Trophoblast cell (in vitro differentiated cells and primary cell): ENCODE data around the gene PDK3.

ENCODE experiments used
- DNase-seq, 2 donors: peaks; one replicate each; pipeline ENCODE4 v3.0.0-alpha.2; 2016
- H2AFZ ChIP-seq: 2 replicates; pipeline ENCODE4 v1.6.1; 2013; ENCODE audit warnings: low read length, moderate library complexity, mild to moderate bottlenecking; ENCODE audit not compliant: insufficient read depth, poor library complexity
- H2AK5ac ChIP-seq: 2 replicates; pipeline ENCODE4 v1.6.1; 2013; ENCODE audit warnings: mild to moderate bottlenecking, low read length
- H2BK120ac ChIP-seq: 2 replicates; pipeline ENCODE4 v1.6.1; 2013; ENCODE audit warnings: low read length, mild to moderate bottlenecking, moderate library complexity; ENCODE audit not compliant: insufficient read depth, poor library complexity
- H2BK12ac ChIP-seq: 2 replicates; pipeline ENCODE4 v1.6.1; 2013; ENCODE audit warnings: mild to moderate bottlenecking, low read length, moderate library complexity
- H2BK5ac ChIP-seq: 2 replicates; pipeline ENCODE4 v1.6.1; 2013; ENCODE audit warnings: low read length, low read depth, moderate library complexity, mild to moderate bottlenecking; ENCODE audit not compliant: poor library complexity
- H3K14ac ChIP-seq: 2 replicates; pipeline ENCODE4 v1.6.1; 2013; ENCODE audit warnings: mild to moderate bottlenecking, low read length
- H3K18ac ChIP-seq: 2 replicates; pipeline ENCODE4 v1.6.1; 2013; ENCODE audit warnings: mild to moderate bottlenecking, low read length
- H3K23ac ChIP-seq: 2 replicates; pipeline ENCODE4 v1.6.1; 2013; ENCODE audit warnings: low read length
- H3K27ac ChIP-seq: 2 replicates; pipeline ENCODE4 v1.5.1; 2013; ENCODE audit warnings: low read depth, mild to moderate bottlenecking, inconsistent platforms, low read length, moderate library complexity
- H3K27me3 ChIP-seq: 2 replicates; pipeline ENCODE4 v1.6.1; 2013; ENCODE audit warnings: inconsistent platforms, mild to moderate bottlenecking, low read length, moderate library complexity; ENCODE audit not compliant: insufficient read depth
- H3K36me3 ChIP-seq, 2 experiments: 1 replicate in 1 of 2; 2 replicates in 1 of 2; pipeline ENCODE4 v1.6.1; 2013; ENCODE audit warnings: low read length in 2 of 2, mild to moderate bottlenecking in 2 of 2, moderate library complexity in 1 of 2; ENCODE audit not compliant: insufficient read depth in 2 of 2, control insufficient read depth in 1 of 2
- H3K4ac ChIP-seq: 2 replicates; pipeline ENCODE4 v1.6.1; 2013; ENCODE audit warnings: low read depth, mild to moderate bottlenecking, low read length, moderate library complexity
- H3K4me1 ChIP-seq, 2 experiments: 1 replicate in 1 of 2; 2 replicates in 1 of 2; pipeline ENCODE4 v1.6.1; 2013; ENCODE audit warnings: low read length in 2 of 2, mild to moderate bottlenecking in 2 of 2, moderate library complexity in 1 of 2; ENCODE audit not compliant: insufficient read depth in 2 of 2, control insufficient read depth in 1 of 2
- H3K4me2 ChIP-seq: 2 replicates; pipeline ENCODE4 v1.6.1; 2013; ENCODE audit warnings: inconsistent platforms, mild to moderate bottlenecking, low read length, moderate library complexity
- H3K4me3 ChIP-seq: 2 replicates; pipeline ENCODE4 v1.5.1; 2013; ENCODE audit warnings: mild to moderate bottlenecking, low read depth, low read length, inconsistent platforms
- H3K79me1 ChIP-seq: one replicate; pipeline ENCODE4 v1.6.1; 2013; ENCODE audit warnings: low read length
- H3K79me2 ChIP-seq: 2 replicates; pipeline ENCODE4 v1.6.1; 2013; ENCODE audit warnings: low read length, mild to moderate bottlenecking; ENCODE audit not compliant: control insufficient read depth, insufficient read depth, poor library complexity
- H3K9ac ChIP-seq: 2 replicates; pipeline ENCODE4 v1.6.1; 2013; ENCODE audit warnings: mild to moderate bottlenecking, low read length
- H3K9me3 ChIP-seq: 2 replicates; pipeline ENCODE4 v1.6.1; 2013; ENCODE audit warnings: low read depth, mild to moderate bottlenecking, control low read depth, inconsistent platforms, low read length; ENCODE audit not compliant: insufficient read depth
- H4K12ac ChIP-seq: 2 replicates; pipeline ENCODE4 v1.6.1; 2013; ENCODE audit warnings: low read depth, mild to moderate bottlenecking, low read length, moderate library complexity
- H4K8ac ChIP-seq: 2 replicates; pipeline ENCODE4 v1.6.1; 2013; ENCODE audit warnings: low read depth, mild to moderate bottlenecking, low read length, moderate library complexity
- H4K91ac ChIP-seq: one replicate; pipeline ENCODE4 v1.6.1; 2013; ENCODE audit warnings: low read depth, mild to moderate bottlenecking, low read length, moderate library complexity
- WGBS: extraction: QIAGEN DNeasy Blood & Tissue Kit; methylation state at CpG from one replicate; pipeline ENCODE4 v1.1.7; 2013; ENCODE audit warnings: missing lambda C conversion rate; ENCODE audit not compliant: insufficient read length, insufficient coverage; ENCODE audit errors: extremely low coverage; 5-methylcytosine and 5-hydroxymethylcytosine counted together

The PDK3 gene

GRCh38 chrX:24566240-24566639 is 101.2 kb downstream of the PDK3 start:
- Histone ChIP-seq H2AFZ (no peak overlapping the region), H4K8ac (no peak overlapping the region), H3K79me1 (no peaks in the 10 kb centered on the region), H3K27me3 (no peaks in the 10 kb centered on the region), H4K12ac (no peak overlapping the region), H3K23ac (no peak overlapping the region), H4K91ac (no peak overlapping the region), H3K4ac (no peak overlapping the region), H3K79me2 (no peaks in the 10 kb centered on the region), H2BK12ac (no peak overlapping the region), H3K18ac (no peak overlapping the region), H3K4me2 (no peak overlapping the region), H3K36me3 (no peaks in the 10 kb centered on the region), H3K4me1 (no peaks in the 10 kb centered on the region), H3K9ac (no peak overlapping the region), H2AK5ac (no peak overlapping the region), H3K14ac (no peak overlapping the region), H3K9me3 (no peaks in the 10 kb centered on the region), H3K4me3 (no peak overlapping the region), H2BK120ac (no peak overlapping the region), H3K27ac (no peak overlapping the region), H2BK5ac (no peak overlapping the region)
- DNase-seq, result no peak
- no CpG with 5 or more reads among the region's 3 CpGs for WGBS

GRCh38 chrX:24567169-24567568 is 102.1 kb downstream of the PDK3 start:
- no peaks in the 10 kb centered on the region for H3K9me3 ChIP-seq
- no peak overlapping the region for H3K23ac ChIP-seq
- no peak for DNase-seq
- H4K8ac ChIP-seq, result no peak overlapping the region
- H3K36me3 ChIP-seq, result no peaks in the 10 kb centered on the region
- H3K79me2 ChIP-seq, result no peaks in the 10 kb centered on the region
- no CpG with 5 or more reads among the region's 4 CpGs for WGBS
- no peak overlapping the region for H2AK5ac ChIP-seq
- no peak overlapping the region for H4K91ac ChIP-seq
- no peak overlapping the region for H3K9ac ChIP-seq
- H3K27ac ChIP-seq, result no peak overlapping the region
- no peak overlapping the region for H3K4ac ChIP-seq
- no peak overlapping the region for H3K18ac ChIP-seq
- H3K79me1 ChIP-seq, result no peaks in the 10 kb centered on the region
- no peak overlapping the region for H4K12ac ChIP-seq
- H2BK120ac ChIP-seq, result no peak overlapping the region
- no peaks in the 10 kb centered on the region for H3K4me1 ChIP-seq
- H3K14ac ChIP-seq, result no peak overlapping the region
- no peaks in the 10 kb centered on the region for H3K27me3 ChIP-seq
- no peak overlapping the region for H3K4me3 ChIP-seq
- H3K4me2 ChIP-seq, result no peak overlapping the region
- H2AFZ ChIP-seq, result no peak overlapping the region
- no peak overlapping the region for H2BK12ac ChIP-seq
- H2BK5ac ChIP-seq, result no peak overlapping the region

GRCh38 chrX:24574743-24575142 is 109.7 kb downstream of the PDK3 start:
- WGBS, result no CpG with 5 or more reads among the region's 4 CpGs
- Histone ChIP-seq H3K4me2 (no peak overlapping the region), H3K18ac (no peak overlapping the region), H4K12ac (no peak overlapping the region), H2AFZ (no peak overlapping the region), H3K36me3 (no peaks in the 10 kb centered on the region), H3K9ac (no peak overlapping the region), H3K23ac (no peak overlapping the region), H2AK5ac (no peak overlapping the region), H3K79me2 (no peaks in the 10 kb centered on the region), H3K27me3 (no peaks in the 10 kb centered on the region), H3K9me3 (no peaks in the 10 kb centered on the region), H3K4ac (no peak overlapping the region), H3K4me3 (no peak overlapping the region), H4K91ac (no peak overlapping the region), H2BK5ac (no peak overlapping the region), H3K79me1 (no peaks in the 10 kb centered on the region), H3K27ac (no peak overlapping the region), H3K14ac (no peak overlapping the region), H4K8ac (no peak overlapping the region), H3K4me1 (no peaks in the 10 kb centered on the region), H2BK120ac (no peak overlapping the region), H2BK12ac (no peak overlapping the region)
- DNase-seq, result no peak

- Histone ChIP-seq H4K8ac (no peak overlapping the region), H3K4me1 (no peaks in the 10 kb centered on the region), H3K23ac (no peak overlapping the region), H3K9me3 (no peaks in the 10 kb centered on the region), H4K91ac (no peak overlapping the region), H4K12ac (no peak overlapping the region), H3K36me3 (no peaks in the 10 kb centered on the region), H2BK12ac (no peak overlapping the region), H3K4me3 (no peak overlapping the region), H3K27ac (no peak overlapping the region), H2AK5ac (no peak overlapping the region), H3K4ac (no peak overlapping the region), H3K9ac (no peak overlapping the region), H2AFZ (no peak overlapping the region), H3K27me3 (no peaks in the 10 kb centered on the region), H2BK5ac (no peak overlapping the region), H3K14ac (no peak overlapping the region), H3K79me2 (no peaks in the 10 kb centered on the region), H2BK120ac (no peak overlapping the region), H3K4me2 (no peak overlapping the region), H3K79me1 (no peaks in the 10 kb centered on the region), H3K18ac (no peak overlapping the region)
- DNase-seq, result no peak
- WGBS, result no CpG with 5 or more reads among the region's 1 CpG
Measured at GRCh38 chrX:24575496-24575895, 110.4 kb downstream of the PDK3 start.
